Urothelium cell line (cell line): Measurements from ENCODE around the gene ZNF791.
"Not testable (repeated sequence)": the region's sequence is repeated elsewhere in the genome, so short reads cannot be mapped to it uniquely, and the experiment has no call there.

Source experiments
- DNase-seq: peaks from one replicate; pipeline ENCODE4 v3.0.0; 2011; ENCODE audit warnings: low spot score, mixed read lengths
- FAIRE-seq: peaks from 2 replicates; lab custom pipeline; 2011; peaks lifted over from hg19 to GRCh38; lab: Jason Lieb, UNC

Gene ZNF791

DNA sequence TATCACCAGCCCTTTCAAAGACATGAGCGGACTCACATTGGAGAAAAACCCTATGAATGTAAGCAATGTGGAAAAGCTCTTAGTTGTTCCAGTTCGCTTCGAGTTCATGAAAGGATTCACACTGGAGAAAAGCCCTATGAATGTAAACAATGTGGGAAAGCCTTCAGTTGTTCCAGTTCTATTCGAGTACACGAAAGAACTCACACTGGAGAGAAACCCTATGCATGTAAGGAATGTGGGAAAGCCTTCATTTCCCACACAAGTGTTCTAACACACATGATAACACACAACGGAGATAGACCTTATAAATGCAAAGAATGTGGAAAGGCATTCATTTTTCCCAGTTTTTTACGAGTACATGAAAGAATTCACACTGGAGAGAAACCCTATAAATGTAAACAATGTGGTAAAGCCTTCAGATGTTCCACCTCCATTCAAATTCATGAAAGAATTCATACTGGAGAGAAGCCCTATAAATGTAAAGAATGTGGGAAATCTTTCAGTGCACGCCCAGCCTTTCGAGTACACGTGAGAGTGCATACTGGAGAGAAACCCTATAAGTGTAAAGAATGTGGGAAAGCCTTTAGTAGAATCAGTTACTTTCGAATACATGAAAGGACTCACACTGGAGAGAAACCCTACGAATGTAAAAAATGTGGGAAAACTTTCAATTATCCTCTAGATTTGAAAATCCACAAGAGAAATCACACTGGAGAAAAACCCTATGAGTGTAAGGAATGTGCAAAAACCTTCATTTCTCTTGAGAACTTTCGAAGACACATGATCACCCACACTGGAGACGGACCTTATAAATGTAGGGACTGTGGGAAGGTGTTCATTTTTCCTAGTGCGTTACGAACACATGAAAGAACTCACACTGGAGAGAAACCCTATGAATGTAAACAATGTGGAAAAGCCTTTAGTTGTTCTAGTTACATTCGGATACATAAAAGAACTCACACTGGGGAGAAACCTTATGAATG lies 17.6 kb downstream of the ZNF791 start:
- DNase-seq, result no peak
- FAIRE-seq, result no peak

DNA sequence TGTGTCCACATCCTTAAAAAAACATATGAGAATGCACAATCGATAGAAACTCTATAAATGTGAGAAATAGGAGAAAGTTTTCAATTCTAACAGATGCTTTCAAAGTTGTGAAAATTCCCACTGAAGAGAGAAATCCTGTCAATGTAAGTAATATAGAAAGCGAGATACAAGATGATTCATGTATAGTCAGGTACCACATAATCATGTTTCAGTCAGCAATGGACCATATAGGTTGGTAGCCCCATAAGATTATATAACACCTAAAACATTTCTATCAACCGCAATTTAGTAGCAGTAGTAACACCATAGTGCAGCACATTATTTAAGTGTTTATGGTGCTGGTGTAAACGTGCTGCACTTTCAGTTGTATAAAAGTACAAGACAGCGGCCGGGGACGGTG lies 18.5 kb downstream of the ZNF791 start:
- FAIRE-seq, result no peak

DNA sequence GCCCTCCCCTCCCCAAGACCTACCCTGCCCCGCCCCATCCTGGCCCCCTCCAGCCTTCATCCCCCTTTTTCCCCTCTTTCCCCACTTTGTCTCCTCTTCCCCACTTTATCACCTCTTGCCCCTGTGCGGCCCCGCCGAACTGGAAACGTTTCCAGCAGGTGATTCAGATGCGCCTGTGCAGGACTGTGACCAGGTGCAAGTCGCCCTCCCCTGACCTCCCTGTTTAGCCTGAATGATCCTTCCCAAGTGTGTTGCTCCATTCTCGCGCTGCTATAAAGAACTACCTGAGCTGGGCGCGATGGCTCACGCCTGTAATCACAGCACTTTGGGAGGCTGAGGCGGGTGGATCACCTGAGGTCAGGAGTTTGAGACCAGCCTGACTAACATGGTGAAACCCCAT lies 25.9 kb downstream of the ZNF791 start:
- no peak for FAIRE-seq
- DNase-seq, result no peak

More for the DNA sequence above, 18.5 kb downstream of the ZNF791 start:
- DNase-seq, result no peak

DNA sequence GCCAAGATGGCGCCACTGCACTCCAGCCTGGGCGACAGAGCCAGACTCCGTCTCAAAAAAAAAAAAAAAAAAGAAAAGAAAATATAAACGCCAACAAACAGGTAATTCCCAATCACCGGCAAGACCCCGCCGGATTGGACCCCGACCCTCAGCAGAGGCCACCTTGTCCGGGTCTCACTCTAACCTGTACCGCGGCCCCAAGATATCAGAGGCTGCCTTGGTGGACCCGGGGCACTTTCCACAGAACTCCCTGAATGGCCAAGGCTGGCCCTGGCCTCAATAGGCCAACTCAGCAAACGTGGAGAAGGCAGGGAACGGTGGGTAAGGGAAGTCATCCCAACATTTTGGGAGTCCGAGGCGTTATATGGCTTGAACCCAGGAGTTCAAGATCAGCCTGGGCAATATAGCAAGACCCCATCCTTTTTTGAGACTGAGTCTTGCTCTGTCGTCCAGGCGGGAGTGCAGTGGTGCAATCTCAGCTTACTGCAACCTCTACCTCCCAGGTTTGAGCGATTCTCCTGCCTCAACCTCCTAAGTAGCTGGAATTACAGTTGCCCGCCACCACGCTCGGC lies 28.0 kb downstream of the ZNF791 start:
- FAIRE-seq (no peak), DNase-seq (no peak)

DNA sequence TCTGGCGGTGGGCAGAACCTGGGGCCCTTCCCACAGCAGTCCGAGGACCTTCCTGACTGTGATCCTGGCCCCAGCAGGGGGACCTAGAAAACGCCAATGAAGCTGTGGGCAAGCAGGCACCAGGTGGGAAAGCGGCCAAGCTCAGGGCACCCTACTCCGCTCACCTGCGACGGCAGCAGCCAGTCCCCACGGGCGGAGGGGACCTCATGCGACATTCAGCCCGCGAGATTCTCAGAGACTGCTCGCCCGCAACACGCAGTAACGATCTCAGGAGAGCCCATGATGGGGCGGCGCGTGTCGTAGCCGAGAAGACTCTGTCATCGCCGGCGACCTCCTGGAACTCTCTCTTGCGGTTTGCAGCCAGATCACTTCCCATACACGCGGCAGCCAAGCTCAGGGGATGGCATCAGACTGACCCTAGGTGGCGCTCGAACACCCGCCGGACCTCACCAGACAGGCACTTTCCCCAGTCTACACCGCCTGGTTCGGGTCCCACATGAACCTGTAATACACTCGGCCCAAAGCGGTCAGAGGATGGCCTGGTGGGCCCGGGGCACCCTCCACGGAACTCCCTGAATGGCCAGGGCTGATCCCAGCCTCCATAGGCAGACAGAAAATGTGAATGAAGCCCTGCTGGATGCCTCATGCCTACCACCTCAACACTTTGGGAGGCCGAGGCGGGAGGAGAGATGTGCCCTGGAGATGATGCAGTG lies 29.3 kb downstream of the ZNF791 start:
- DNase-seq, result peak; percentile 75
- no peak for FAIRE-seq

DNA sequence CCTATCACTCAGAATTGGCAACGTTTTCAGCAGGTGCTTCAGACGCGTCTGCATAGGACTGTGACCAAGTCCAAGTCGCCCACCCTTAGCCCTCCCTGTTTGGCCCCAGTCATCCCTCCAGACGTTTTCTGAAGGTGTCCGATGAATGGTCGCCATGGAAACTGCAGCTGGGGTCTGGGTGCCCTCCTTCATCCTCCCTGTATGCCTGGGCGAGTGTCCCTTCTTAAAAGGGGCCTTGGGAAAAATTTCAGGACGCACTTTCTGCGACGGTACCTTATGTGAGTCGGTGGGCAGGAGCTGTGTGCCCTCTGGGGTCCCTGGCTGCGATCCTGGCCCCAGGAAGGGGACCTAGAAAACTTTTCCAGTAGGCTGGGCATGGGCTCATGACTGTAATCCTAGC lies 30.7 kb downstream of the ZNF791 start:
- FAIRE-seq, result no peak
- DNase-seq, result no peak

DNA sequence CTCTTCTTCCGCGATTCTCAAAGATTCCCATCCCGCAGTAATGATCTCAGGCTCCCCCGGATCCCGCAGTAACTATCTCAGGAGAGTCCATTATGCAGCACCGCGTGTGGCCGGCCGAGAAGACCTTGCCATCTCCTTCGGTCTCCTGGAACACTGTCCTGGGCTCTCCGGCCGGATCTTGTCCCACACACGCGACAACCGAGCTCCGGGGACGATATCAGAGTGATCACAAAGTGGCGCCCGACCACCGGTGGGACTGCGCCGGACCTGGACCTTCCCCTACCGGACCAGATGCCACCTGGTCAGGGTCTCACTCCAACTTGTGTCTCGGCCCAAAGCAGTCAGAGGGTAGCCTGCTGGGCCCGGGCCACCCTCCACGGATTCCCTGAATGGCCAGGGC lies 31.8 kb downstream of the ZNF791 start:
- no peak for DNase-seq
- FAIRE-seq, result no peak

DNA sequence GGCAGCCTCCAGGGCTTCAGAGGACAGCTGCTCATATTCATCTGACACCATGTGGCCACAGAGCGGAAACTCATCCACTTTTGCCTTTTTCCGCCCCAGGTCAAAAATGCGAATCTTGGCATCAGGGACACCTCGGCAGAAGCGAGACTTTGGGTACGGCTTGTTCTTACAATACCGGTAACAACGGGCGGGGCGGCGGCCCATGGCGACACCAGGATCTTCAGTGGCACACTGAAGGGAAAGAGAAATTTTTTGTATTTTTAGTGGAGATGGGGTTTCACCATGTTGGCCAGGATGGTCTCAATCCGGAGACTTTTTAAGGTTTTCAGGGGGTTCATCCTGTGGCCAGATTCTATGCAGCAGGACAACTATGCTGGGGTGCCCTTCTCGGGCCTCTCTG lies 33.0 kb downstream of the ZNF791 start:
- not testable (repeated sequence) for FAIRE-seq, DNase-seq

DNA sequence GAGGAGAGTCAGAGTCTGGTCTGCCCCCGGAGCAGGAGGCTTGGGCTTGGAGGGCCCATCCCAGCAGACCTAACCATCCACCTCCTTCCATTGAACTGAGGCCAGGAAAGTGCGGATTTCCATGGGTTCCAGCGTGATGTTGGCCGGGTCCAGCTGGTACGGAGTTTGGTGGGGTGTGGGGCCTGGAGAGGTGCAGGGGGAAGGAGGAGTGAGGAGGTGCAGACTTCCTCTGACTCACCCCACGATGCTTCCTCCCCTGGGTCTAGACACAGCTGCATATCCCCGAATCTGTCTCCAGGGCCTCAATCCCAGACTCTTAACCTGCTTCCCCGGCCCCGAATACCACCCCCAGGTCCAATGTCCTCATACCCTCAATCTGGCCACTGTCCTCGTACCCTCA lies 35.8 kb downstream of the ZNF791 start:
- no peak for DNase-seq

DNA sequence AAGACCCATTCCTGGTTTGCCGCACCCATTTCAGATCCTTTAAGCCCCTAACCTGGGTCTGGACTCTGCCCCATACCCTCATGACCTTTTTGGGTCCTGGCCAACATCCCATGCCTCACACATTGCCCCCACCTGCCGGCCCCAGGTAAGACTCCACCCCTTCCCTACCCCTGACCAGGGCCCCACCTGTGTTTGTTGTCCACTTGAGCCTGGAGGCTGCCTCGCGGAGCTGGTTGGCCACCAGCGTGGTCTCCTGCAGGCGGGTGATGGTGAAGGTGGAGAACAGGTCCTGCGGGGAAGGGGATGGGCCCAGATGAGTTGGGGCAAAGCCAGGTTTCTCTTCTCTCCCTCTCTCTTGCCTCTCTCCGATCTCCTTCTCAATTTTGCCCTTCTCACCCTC lies 36.3 kb downstream of the ZNF791 start:
- DNase-seq (no peak), FAIRE-seq (no peak)

More for the DNA sequence above, 35.8 kb downstream of the ZNF791 start:
- FAIRE-seq, result no peak

DNA sequence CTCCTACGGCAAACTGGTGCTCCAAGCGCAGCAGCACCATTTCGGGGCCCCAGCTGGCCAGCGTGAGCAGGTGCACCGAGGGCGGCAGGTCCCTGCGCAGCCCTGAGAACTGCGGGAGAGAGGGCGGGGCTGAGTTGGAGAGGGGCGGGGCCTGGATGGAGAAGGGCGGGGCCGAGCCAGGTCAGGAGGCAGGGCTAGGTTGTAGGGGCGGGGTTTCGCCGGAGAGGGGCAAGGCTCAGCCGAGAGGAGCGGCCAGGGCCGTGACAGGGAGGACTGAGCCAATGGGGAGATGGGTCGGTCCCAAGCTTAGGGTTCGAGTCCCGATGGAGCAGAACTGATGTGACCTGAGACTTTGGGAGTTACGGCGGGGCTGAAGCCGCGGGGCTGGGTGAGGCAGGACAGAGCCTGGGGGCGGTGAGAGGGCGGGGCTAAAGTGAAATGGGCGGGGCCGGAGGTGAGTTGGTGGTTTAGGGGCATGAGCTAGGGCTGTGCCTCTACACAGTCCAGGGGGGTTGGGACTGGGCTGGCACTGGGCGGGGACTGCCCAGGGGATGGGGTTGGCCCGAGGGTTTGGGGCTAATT lies 36.9 kb downstream of the ZNF791 start:
- DNase-seq, result no peak
- no peak for FAIRE-seq

DNA sequence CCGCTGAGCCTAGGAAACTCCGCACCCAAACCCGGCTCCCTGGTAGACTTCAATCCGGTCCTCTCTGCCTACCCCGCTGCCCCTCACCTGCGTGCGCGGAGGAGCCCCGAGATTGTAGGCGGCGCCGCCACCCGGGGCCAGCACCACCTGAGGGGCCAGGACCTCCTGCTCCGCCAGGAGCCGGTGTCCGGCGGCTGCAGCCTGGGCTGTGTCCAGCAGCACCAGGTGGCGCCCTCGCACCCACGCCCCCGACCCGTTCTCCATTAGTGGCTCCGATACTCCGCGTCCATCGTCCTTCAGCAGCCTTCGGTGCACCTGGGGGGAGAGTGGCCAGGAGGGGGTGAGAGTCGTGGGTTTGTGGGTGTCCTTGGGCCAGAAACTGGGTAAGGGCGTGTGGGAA lies 37.4 kb downstream of the ZNF791 start:
- FAIRE-seq (no peak), DNase-seq (no peak)

DNA sequence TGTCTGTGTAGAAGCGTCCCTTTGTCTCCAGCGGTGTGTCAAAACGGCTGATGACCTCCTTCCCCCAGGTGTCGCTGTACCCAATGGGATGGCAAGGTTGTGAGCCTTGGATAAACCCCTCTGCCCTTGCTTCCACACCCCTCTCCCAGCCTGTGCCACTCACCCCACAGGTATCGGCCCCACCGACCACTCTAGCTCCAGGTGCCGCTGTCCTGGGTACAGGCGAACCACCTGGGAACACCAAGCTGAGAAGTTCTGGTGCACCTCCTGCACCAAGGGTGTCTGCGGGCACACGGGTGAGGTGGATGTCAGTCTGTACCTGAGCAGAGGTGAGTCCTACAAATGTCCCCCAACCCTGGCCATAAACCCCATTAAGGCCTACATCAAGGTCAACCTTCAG lies 39.2 kb downstream of the ZNF791 start:
- no peak for FAIRE-seq

DNA sequence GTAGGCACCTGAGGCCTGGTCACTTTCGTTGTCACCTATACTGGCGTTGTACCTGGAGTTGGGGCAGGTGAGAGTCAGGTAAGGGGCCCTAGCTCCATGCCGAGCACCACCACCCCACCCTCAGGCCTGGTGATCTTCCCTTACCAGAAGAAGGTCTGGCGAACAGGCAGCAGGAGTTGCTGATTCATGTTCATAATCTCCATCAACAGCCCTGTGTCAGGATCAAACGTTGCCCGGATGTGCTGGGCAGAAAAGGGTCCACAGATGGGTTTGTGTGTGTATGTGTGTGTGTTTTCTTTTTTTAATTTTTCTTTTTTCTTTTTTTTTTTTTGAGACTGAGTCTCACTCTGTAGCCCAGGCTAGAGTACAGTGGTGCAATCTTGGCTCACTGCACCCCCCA lies 41.5 kb downstream of the ZNF791 start:
- FAIRE-seq, result no peak
- DNase-seq, result no peak

More for the DNA sequence above, 39.2 kb downstream of the ZNF791 start:
- DNase-seq, result no peak

DNA sequence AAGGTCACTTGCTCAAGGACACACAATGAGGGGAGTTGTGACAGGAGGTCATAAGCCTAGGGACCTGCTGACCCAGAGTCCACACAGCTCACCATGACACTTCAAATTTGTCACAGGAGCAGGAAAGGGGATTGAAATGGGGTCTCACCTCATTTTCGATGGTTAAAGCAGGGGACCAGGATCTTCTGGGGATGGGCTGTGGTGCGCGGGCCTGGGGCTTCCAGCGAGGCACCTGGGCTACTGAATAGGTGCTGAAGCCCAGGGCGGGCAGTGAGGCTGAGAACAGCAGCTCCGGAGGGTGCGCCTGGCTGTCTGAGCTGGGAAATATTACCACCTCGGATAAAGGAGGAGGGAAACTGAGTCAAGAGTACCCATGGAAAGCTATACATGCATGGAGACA lies 44.8 kb downstream of the ZNF791 start:
- FAIRE-seq (no peak), DNase-seq (no peak)

DNA sequence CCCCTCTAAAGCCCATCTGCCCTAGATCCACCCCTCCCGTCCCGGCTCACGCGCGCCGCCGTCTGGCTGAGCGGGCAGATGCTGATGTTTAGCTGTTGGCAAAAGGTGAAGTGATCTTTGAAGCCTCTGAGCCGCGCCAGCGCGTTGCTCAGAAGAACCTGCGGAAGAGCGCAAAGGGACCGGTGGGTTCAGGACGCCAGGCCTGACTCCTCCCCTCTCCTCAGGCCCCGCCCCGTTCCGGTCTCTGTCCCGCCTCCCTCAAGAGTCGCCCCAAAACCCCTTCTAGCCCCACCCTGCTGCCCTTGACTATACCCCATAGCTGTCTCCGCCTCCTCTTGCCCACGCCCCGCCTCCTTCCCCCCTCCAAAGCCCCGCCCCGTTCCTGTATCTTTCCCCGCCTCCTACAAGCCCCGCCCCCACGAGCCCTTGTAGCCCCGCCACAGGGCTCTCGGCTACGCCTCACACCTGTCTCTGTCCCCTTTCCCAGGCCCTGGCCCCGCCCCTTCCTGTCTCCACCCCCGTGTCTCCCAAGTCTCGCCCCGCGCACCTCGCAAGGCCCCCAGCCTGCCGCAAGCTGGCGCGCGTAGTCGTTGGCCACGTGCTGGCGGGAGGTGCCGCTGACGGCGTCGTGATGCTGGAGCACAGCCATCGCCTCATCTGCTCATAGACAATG lies 46.3 kb downstream of the ZNF791 start:
- no peak for FAIRE-seq
- no peak for DNase-seq

DNA sequence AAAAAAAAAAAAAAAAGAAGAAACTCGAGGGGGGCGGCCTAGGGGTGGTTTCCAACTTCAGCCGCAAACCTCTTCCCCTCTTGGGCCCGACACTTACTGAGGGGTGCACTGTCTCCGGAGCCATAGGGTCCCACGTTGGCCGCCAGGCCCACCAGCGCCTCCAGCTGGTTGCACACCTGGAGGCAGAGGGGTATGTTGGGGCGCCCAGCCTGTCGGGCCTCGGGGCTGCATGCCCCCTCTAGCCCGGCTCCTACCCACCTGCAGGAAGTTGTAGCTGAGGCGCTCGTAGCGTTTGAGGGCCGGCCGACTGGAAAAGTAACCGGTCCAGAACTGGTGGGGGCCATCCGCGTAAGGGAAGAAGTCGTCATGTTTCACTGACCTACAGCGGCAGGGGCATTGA lies 47.2 kb downstream of the ZNF791 start:
- FAIRE-seq, result no peak
- DNase-seq, result no peak

DNA sequence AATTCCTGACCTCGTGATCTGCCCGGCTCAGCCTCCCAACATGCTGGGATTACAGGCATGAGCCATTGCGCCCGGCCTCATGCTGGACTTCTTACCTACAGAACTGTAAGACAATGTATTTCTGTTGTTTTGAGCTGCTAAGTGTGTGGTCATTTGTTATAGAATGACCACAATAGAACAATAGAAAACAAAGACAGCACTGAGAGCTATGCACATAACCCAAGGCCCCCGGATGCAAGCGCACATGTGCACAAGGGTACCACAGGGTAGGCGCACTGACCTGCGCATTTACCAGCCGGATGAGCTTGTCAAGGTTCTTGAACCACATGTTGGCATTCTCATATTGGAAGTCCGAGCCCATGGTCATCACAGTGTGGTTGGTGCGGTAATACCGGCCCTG lies 50.3 kb downstream of the ZNF791 start:
- FAIRE-seq (no peak), DNase-seq (no peak)

DNA sequence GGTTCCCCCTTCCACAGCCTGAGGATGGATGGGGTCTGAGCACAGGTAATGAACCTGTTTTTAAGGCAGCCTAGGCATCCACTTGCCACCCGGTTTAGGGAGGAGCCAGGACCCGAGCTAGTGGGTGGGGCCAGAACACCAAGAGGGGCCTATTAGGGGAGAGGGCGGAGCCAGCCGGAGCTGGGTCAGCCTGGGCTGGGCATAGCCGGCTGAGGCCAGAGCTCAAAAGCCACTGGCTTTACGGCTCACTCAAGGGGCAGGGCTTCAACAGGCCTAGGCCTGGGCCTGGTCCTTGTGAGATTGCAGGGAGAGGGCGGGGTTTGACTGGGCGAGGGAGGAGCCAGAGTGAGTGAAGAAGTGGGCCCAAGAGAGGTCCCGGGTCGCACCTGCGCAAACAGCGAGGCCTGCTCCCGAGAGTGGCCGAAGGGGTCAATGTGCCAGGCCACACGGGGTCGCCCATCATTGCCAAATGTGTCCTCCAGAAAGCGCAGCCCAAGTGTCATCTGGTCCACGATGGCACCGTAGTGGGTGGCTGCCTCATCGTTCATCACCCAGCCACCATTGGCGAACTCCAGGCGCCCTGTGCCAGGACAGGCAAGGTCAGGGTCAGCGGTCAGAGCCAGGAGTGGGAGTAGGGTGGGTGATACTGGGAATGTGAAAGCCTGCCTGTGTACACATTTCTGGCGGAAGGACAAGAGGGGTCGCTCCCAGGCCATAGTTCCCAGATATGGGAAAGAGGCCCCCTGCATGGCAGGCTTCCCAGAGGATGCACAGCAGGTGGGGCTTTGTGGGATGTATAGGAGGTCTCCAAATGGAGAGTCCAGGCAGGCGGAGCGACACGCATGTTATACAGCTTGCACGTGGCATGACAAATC lies 53.9 kb downstream of the ZNF791 start:
- no peak for FAIRE-seq
- no peak for DNase-seq

DNA sequence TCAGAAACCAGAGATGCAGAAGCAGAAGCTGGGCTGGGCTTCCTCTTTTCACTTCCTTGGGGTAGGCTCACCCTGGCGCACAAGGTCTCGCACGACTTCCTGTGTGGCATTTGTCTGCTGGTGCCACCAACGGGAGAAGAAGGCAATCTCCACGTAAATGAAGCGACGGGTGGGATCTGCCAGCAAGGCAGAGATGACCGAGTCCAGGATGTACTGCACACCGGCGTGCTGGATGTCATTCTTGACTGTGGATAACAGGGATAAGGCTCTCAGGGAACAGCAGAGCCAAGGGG lies 54.5 kb downstream of the ZNF791 start:
- no peak for FAIRE-seq
- no peak for DNase-seq
